Heart left ventricle (tissue), 16 donors: ENCODE measurements around the gene PPP4R2. TPM values are rescaled to one million over a fixed set of nuclear protein-coding genes. Genes with fewer than 3 reads are reported as not detected.

Experiments used
- ATAC-seq, 4 donors: fragments of 200-7000 bp; cut with Tn5 transposase; one replicate each; pipeline ENCODE4 v1.9.1; 2020 to 2022; ENCODE audit warnings: moderate library complexity in 4 of 4, mild to moderate bottlenecking in 3 of 4, moderate number of reproducible peaks in 1 of 4
- DNase-seq, 5 donors: peaks; one replicate each; pipeline ENCODE4 v3.0.0-alpha.2; 2020
- H3K27ac ChIP-seq, 12 donors: fragments of 200-600 bp; sonication (generic) in 4 of 12; one replicate each; pipeline versions ENCODE4 v1.5.0 to v1.8.0; 2016 to 2022; ENCODE audit warnings: mild to moderate bottlenecking in 2 of 12
- H3K27me3 ChIP-seq, 9 donors: fragments of 200-600 bp; sonication (generic) in 2 of 9; one replicate each; pipeline versions ENCODE4 v1.5.1 to v1.8.0; 2016 to 2022; ENCODE audit warnings: mild to moderate bottlenecking in 3 of 9
- H3K36me3 ChIP-seq, 9 donors: fragments of 200-600 bp; sonication (generic) in 2 of 9; one replicate each; pipeline versions ENCODE4 v1.5.0 to v1.8.0; 2018 to 2022; ENCODE audit warnings: mild to moderate bottlenecking in 2 of 9
- H3K4me1 ChIP-seq, 12 donors: fragments of 200-600 bp; sonication (generic) in 4 of 12; one replicate each; pipeline versions ENCODE4 v1.5.0 to v1.8.0; 2016 to 2022; ENCODE audit warnings: mild to moderate bottlenecking in 3 of 12
- H3K4me3 ChIP-seq, 12 donors: fragments of 200-600 bp; sonication (generic) in 4 of 12; one replicate each; pipeline versions ENCODE4 v1.5.0 to v1.8.0; 2017 to 2022; ENCODE audit warnings: mild to moderate bottlenecking in 9 of 12, moderate library complexity in 4 of 12
- H3K9me3 ChIP-seq, 12 donors: fragments of 200-600 bp; sonication (generic) in 4 of 12; one replicate each; pipeline versions ENCODE4 v1.5.0 to v1.8.0; 2016 to 2022; ENCODE audit warnings: mild to moderate bottlenecking in 1 of 12
- POLR2A ChIP-seq, 2 donors: fragments of 450-650 bp; IDR thresholded peaks; one replicate each; pipeline ENCODE4 v1.6.1; 2017; ENCODE audit warnings: antibody characterized with exemption in 2 of 2, mild to moderate bottlenecking in 2 of 2, moderate library complexity in 2 of 2
- WGBS, 4 donors: extraction: QIAGEN DNeasy Blood & Tissue Kit in 2 of 4; methylation state at CpG; one replicate each; pipeline versions ENCODE4 v1.1.5 to v1.1.7; 2013 to 2018; 5-methylcytosine and 5-hydroxymethylcytosine counted together
- intact Hi-C, 10 donors: fragments of 100-400 bp; cut with DNase I; formaldehyde crosslinking; loops; one replicate each; pipeline versions ENCODE4 v1.11.1 to v1.14.2; 2022
- polyA plus RNA-seq, 2 donors: library from polyadenylated mRNA; stranded (reverse); fragments of 200-250 nt; gene quantifications; one replicate each; pipeline ENCODE4 v1.2.3, GENCODE V29; 2013
- total RNA-seq, 9 donors: library from RNA; depleted of rRNA in 2 of 9; stranded (reverse); fragments of >200 nt in 2 of 9; fragmentation: NEBNext Ultra II Directional in 3 of 9; extraction: Animal tissue kit (Norgen Biotek cat#: 25700) in 3 of 9; gene quantifications; one replicate each; pipeline versions ENCODE4 v1.1.0 to v1.2.4, GENCODE V29; 2016 to 2023
- TF ChIP-seq, protein P1 (sequence below), 12 donors: fragments of 200-600 bp; sonication (generic) in 4 of 12; IDR thresholded peaks; one replicate each; pipeline versions ENCODE4 v1.5.0 to v1.8.0; 2018 to 2022; ENCODE audit warnings: antibody characterized with exemption in 12 of 12, mild to moderate bottlenecking in 5 of 12
- donor health status: ischemic (EF 13 %, LVEDD 7.1; RV severe dilation, severe dysfunction).
- donor health status: healthy with polysubstance abuse.
- donor health status: DM: no; HTN: yes; CAD: no.
- donor health status: DM: no; HTN: no; CAD: no.
- donor health status: ischemic (EF 25% LVEDD 6.9; RV normal size, moderate dysfunction).
- donor health status: ischemic (EF 25% LVEDD 5.7; RV mildly dilated, moderate dysfunction).
- donor health status: healthy.
- donor health status: DM: yes; HTN: yes; CAD: no.
- donor health status: ischemic (EF 35%, LVEDD 5.7; RV mildly dilated, moderate dysfunction).
- donor health status: nonischemic (EF 11% LVEDD 7.7; RV severe dilation, severe dysfunction).
- donor health status: DM: yes; HTN: yes; CAD: no.
- donor health status: PGD.
- donor health status: ischemic (EF 29% LVEDD 5.4; RV normal size, mild dysfunction).
- donor health status: nonischemic (EF 23%, LVEDD 6.1; RV moderate dilation, normal function).

Gene PPP4R2
- total and polyA plus RNA-seq, 11 donors: 17.0 to 69.7 (median 48.1) TPM

- intact Hi-C loops: loop anchor here in 8 of 10 donors (5.0 kb wide), 6 partner anchors 33 to 148 kb away; partner anchors contain the start of gene SHQ1 (in 2 of the 8)
Measured at GRCh38 chr3:72995337-72995736, 1.3 kb upstream of the PPP4R2 start.

GRCh38 chr3:72996121-72996472 is 514 bp upstream of the PPP4R2 start:
- WGBS, 4 donors: 78 to 85% (median 81%) methylated on average over 20 of the region's 20 CpGs
- Histone ChIP-seq H3K4me1 (peaks cover 0 to 43% (median 32%) of the 10 kb centered on the region in 12 donors), H3K27ac (peak overlapping the region; percentile 91 to 99 (median 98)), H3K36me3 (peaks cover 0 to 26% (median 14%) of the 10 kb centered on the region in 9 donors), H3K4me3 (peak overlapping the region in 11 of 12 donors; percentile 53 to 98 (median 86)), H3K27me3 (no peaks in the 10 kb centered on the region), H3K9me3 (no peaks in the 10 kb centered on the region)
- DNase-seq (peak in 4 of 5 donors; percentile 10 to 38 (median 28)), ATAC-seq (no peak)
- TF ChIP-seq, protein P1, sequence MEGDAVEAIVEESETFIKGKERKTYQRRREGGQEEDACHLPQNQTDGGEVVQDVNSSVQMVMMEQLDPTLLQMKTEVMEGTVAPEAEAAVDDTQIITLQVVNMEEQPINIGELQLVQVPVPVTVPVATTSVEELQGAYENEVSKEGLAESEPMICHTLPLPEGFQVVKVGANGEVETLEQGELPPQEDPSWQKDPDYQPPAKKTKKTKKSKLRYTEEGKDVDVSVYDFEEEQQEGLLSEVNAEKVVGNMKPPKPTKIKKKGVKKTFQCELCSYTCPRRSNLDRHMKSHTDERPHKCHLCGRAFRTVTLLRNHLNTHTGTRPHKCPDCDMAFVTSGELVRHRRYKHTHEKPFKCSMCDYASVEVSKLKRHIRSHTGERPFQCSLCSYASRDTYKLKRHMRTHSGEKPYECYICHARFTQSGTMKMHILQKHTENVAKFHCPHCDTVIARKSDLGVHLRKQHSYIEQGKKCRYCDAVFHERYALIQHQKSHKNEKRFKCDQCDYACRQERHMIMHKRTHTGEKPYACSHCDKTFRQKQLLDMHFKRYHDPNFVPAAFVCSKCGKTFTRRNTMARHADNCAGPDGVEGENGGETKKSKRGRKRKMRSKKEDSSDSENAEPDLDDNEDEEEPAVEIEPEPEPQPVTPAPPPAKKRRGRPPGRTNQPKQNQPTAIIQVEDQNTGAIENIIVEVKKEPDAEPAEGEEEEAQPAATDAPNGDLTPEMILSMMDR (IDR thresholded peaks at IDR 0.05): no peak
- TF ChIP-seq POLR2A (IDR thresholded peaks at IDR 0.05): no peak
- intact Hi-C loops: loop anchor here in 8 of 10 donors (2.0 to 5.0 kb wide), 10 partner anchors 34 to 149 kb away; partner anchors contain the start of gene SHQ1 (in 3 of the 8)

More at GRCh38 chr3:72995337-72995736, 1.3 kb upstream of the PPP4R2 start:
- Histone ChIP-seq H3K36me3 (peaks cover 0 to 19% (median 11%) of the 10 kb centered on the region in 9 donors), H3K4me1 (peaks cover 0 to 36% (median 26%) of the 10 kb centered on the region in 12 donors), H3K9me3 (no peaks in the 10 kb centered on the region), H3K27me3 (no peaks in the 10 kb centered on the region), H3K27ac (no peak overlapping the region), H3K4me3 (no peak overlapping the region)
- 76 to 89% (median 86%) methylated on average over 10 of the region's 10 CpGs for WGBS, 4 donors
- no peak for TF ChIP-seq POLR2A (IDR thresholded peaks at IDR 0.05)
- TF ChIP-seq, protein P1 (IDR thresholded peaks at IDR 0.05): no peak
- ATAC-seq (no peak), DNase-seq (no peak)

- ATAC-seq (peak in 3 of 4 donors; percentile 30 to 55 (median 49)), DNase-seq (peak in 1 of 5 donors; percentile 22)
- Histone ChIP-seq H3K27ac (peak overlapping the region; percentile 91 to 99 (median 98)), H3K4me3 (peak overlapping the region; percentile 53 to 99 (median 89)), H3K27me3 (no peaks in the 10 kb centered on the region), H3K9me3 (no peaks in the 10 kb centered on the region), H3K36me3 (peaks cover 0 to 34% (median 21%) of the 10 kb centered on the region in 9 donors), H3K4me1 (peaks cover 0 to 54% (median 39%) of the 10 kb centered on the region in 12 donors)
- TF ChIP-seq, protein P1 (IDR thresholded peaks at IDR 0.05): peak in 10 of 12 donors; percentile 15 to 64 (median 44)
- TF ChIP-seq POLR2A (IDR thresholded peaks at IDR 0.05): no peak
- 0 to 1% (median 0%) methylated on average over 15 to 16 of the region's 16 CpGs for WGBS, 4 donors
- intact Hi-C loops: loop anchor here in 8 of 10 donors (1.0 to 5.0 kb wide), 11 partner anchors 35 to 150 kb away; partner anchors contain the start of gene SHQ1 (in 3 of the 8)
Measured at GRCh38 chr3:72997421-72997961, 880 bp downstream of the PPP4R2 start.

DNA sequence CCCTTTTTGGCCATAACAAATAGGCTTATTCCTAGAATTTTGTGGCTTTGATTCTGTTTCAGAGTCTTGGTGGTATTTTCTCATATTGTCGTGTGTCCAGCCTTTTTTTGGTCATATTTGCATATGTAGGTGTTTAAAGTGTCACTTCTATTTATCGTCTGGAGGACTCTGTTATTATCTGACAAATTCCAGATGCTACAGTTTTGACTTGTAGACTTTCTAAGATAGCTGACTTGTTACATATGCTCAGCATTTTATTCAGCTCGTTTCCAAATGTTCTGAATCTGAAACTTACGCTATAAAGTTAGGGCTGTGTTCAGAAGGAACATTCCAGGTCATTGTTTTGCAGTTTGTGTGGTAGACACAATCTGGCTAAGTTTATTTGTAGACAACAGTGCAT is 1.9 kb downstream of the PPP4R2 start:
- no peak for TF ChIP-seq POLR2A (IDR thresholded peaks at IDR 0.05)
- TF ChIP-seq, protein P1 (IDR thresholded peaks at IDR 0.05): no peak
- ATAC-seq (no peak), DNase-seq (no peak)
- intact Hi-C loops: loop anchor here in 8 of 10 donors (2.0 to 5.0 kb wide), 7 partner anchors 36 to 151 kb away; partner anchors contain the start of gene SHQ1 (in 2 of the 8)
- peak overlapping the region in 10 of 12 donors; percentile 17 to 99 (median 98) for H3K27ac ChIP-seq
- peak overlapping the region; percentile 53 to 99 (median 89) for H3K4me3 ChIP-seq
- peaks cover 0 to 44% (median 21%) of the 10 kb centered on the region in 9 donors for H3K36me3 ChIP-seq
- H3K9me3 ChIP-seq: no peaks in the 10 kb centered on the region
- H3K4me1 ChIP-seq: peaks cover 0 to 63% (median 45%) of the 10 kb centered on the region in 12 donors
- H3K27me3 ChIP-seq: no peaks in the 10 kb centered on the region
- WGBS, 4 donors: 11 to 14% (median 13%) methylated on average over 4 of the region's 4 CpGs
